Dendritic cell treated with granulocyte-macrophage colony-stimulating factor and Interleukin-4, amounts not matched to agents 40 ng/mL and 50 ng/mL, for 4 days (primary cell): ENCODE results near the gene RNU7-1.

Experiments used
- H3K27ac Mint-ChIP-seq: one replicate; pipeline ENCODE4 v1.8.0; 2022; ENCODE audit warnings: mild to moderate bottlenecking, mixed read lengths
- H3K27me3 Mint-ChIP-seq: one replicate; pipeline ENCODE4 v1.8.0; 2022; ENCODE audit warnings: mild to moderate bottlenecking, mixed read lengths
- H3K36me3 Mint-ChIP-seq: one replicate; pipeline ENCODE4 v1.8.0; 2022; ENCODE audit warnings: low read depth, mixed read lengths
- H3K4me1 Mint-ChIP-seq: one replicate; pipeline ENCODE4 v1.8.0; 2022; ENCODE audit warnings: low read depth, mixed read lengths
- H3K4me3 Mint-ChIP-seq: one replicate; pipeline ENCODE4 v1.8.0; 2022; ENCODE audit warnings: mild to moderate bottlenecking, moderate library complexity, mixed read lengths
- H3K9me3 Mint-ChIP-seq: one replicate; pipeline ENCODE4 v1.8.0; 2022; ENCODE audit warnings: mixed read lengths
- intact Hi-C: fragments of 100-400 bp; cut with micrococcal nuclease; formaldehyde crosslinking; loops from one replicate; pipeline ENCODE4 v1.15.0; 2022

The RNU7-1 gene

DNA sequence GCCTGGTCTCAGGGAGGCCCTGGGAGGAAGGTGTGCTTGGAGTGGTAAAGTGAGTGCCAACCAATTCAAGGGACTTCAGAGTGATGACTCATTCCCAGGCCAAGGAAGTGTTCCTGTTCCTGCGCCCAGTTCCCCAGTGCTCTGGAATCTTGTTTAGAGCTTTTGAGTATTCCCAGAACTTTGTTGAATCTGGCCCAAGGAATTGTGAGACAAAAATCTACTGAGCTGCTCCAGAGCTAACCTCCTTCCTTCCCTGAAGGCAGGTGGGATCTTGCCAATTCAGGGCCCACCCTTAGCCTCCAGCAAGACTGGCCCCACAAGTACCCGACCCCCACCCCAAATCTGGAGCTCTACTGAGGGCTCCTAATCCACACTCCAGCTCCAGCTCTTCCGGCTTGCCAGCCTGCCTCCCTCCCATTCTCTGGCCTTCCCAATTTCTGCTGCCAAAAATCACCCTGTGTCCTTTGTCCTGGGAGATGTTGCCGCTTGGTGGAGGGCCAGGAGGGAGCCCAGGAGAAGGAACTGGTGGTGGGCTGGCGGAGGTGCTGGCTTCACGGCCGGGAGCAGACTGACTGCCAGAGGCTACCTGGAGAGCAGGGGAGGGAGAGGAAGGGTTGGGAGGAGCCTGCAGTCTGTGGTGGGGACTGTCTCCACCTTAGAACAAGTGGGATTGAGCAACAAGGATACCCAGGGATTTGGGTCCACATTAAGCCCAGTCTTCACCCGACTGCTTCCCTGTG, 17.9 kb upstream of the RNU7-1 start:
- Mint-ChIP-seq H3K36me3 (peaks cover 13% of the 10 kb centered on the region), H3K27me3 (peaks cover 51% of the 10 kb centered on the region), H3K27ac (peak overlapping the region; percentile 20), H3K4me3 (no peak overlapping the region), H3K9me3 (no peaks in the 10 kb centered on the region), H3K4me1 (peaks cover 85% of the 10 kb centered on the region)
- intact Hi-C loops = loop anchor here (2.0 kb wide), 1 partner anchor 13 kb away; no protein-coding TSS in a partner anchor

DNA sequence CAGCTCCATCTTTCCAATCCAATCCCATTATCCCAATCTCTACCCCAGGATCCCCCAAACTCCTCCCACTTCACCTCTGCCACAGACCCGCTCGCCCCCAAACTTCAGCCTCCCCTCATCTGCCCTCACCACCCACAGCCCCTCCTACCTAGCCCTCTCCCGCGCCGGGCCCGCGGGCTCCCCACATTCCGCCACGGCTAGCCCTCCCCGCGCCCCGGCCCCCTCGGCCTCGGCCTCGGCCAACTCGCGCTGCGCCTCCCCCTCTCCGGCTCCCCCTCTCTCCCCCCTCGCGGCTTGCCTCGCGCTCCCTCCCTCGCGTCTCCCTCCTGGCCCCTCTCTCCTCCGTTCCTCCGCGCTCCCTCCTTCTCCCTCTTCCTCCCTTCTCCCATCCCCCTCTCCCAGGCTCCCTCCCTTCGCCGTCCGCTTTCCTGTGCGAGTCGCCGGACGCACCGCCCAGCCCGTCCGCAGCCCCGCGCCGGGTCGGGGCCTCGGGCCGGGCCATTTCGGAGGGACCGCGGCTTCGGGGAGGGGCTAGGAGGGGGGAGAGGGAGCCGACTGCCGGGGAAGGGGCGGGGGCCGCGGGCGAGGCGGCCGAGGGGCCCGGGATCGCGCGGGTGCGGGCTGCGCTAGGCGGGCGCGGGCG, 16.1 kb upstream of the RNU7-1 start, which contains the start of gene ATN1:
Gene ATN1 (plus strand): TSS at position 581 of the 643 bp plus-strand sequence. CDS start 6,043 bp downstream, outside the sequence.
- H3K9me3 Mint-ChIP-seq = no peaks in the 10 kb centered on the region
- peak within 1 kb of the TSS; percentile 89 for H3K4me3 Mint-ChIP-seq
- H3K4me1 Mint-ChIP-seq = peaks cover 71% of the 10 kb centered on the region
- intact Hi-C loops = no loop called here
- peaks cover 39% of the 10 kb centered on the region for H3K27me3 Mint-ChIP-seq
- peaks cover 18% of the 10 kb centered on the region for H3K36me3 Mint-ChIP-seq
- H3K27ac Mint-ChIP-seq = peak within 1 kb of the TSS; percentile 75

DNA sequence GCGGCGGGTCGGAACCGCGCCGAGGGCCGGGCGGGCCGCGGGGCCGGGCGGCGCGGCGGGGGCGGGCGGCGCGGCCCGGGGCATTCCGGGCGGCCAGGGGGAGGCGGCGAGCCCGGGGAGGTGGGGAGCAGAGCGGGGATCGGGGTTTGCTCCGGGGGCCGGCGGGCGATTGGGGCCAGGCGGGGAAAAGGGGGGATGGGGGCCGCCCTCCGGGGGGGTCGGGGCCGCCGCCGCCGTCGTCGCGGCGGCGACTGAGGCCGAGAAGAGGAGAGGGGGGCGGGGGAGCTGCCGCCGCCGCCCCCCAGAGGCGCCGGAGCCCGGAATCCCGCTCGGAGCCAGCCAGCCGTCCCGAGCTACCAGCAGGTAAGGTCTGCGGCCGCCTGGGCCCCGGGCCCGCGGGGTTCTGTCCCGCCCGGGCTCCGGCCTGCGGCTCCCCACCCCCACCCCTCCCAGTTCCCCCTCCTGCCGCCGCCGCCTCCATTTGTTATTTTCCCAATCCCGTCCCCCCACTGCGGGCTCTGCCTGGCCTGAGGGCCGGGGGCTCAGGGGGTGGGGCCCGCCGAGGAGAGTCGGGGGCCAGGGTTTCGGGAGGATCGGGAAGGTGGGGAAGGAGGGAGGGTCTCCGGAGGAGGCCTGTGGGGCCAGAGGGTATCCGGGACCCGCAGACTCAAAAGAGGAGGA, 15.5 kb upstream of the RNU7-1 start:
- Mint-ChIP-seq H3K36me3 (peaks cover 18% of the 10 kb centered on the region), H3K4me1 (peaks cover 65% of the 10 kb centered on the region), H3K27ac (peak overlapping the region; percentile 75), H3K4me3 (peak overlapping the region; percentile 89), H3K27me3 (peaks cover 39% of the 10 kb centered on the region), H3K9me3 (no peaks in the 10 kb centered on the region)
- intact Hi-C loops = no loop called here

DNA sequence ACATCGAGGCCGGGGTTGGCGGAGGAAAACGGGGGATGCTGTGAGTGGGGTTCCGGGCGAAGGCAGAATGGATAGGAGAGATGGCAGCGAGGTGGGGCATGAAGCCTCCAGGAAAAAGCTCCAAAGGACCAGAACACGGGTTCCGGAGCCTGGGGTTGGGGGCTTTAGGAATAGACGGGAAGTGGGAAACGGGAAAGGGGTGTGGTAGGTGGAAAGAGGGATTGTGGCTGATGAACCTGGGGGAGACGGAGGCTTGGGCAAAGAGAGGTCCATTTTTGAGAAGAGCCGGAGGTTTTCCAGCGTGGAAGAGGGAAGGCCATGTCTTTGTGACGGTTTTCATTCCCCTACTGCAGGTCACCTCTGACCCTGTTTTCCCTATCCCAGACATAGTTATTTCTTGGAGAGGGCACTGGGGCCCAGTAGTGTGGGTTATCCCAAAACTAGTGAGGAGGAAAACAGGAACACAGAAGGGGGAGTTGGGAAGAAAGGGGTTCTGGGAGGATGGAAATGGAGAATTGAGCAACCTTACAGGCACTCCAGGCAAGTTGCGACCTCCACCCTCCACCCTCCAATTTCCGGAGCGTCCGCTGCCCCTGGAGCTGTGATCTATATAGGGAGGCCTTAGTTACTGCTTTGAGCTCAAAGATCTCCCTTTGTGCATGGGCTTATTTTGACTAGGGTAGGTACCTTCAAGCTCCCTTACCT, 14.8 kb upstream of the RNU7-1 start:
- H3K9me3 Mint-ChIP-seq = no peaks in the 10 kb centered on the region
- H3K27me3 Mint-ChIP-seq = peaks cover 39% of the 10 kb centered on the region
- peaks cover 22% of the 10 kb centered on the region for H3K36me3 Mint-ChIP-seq
- intact Hi-C loops = no loop called here
- peak overlapping the region; percentile 75 for H3K27ac Mint-ChIP-seq
- H3K4me1 Mint-ChIP-seq = peaks cover 61% of the 10 kb centered on the region
- H3K4me3 Mint-ChIP-seq = peak overlapping the region; percentile 89

DNA sequence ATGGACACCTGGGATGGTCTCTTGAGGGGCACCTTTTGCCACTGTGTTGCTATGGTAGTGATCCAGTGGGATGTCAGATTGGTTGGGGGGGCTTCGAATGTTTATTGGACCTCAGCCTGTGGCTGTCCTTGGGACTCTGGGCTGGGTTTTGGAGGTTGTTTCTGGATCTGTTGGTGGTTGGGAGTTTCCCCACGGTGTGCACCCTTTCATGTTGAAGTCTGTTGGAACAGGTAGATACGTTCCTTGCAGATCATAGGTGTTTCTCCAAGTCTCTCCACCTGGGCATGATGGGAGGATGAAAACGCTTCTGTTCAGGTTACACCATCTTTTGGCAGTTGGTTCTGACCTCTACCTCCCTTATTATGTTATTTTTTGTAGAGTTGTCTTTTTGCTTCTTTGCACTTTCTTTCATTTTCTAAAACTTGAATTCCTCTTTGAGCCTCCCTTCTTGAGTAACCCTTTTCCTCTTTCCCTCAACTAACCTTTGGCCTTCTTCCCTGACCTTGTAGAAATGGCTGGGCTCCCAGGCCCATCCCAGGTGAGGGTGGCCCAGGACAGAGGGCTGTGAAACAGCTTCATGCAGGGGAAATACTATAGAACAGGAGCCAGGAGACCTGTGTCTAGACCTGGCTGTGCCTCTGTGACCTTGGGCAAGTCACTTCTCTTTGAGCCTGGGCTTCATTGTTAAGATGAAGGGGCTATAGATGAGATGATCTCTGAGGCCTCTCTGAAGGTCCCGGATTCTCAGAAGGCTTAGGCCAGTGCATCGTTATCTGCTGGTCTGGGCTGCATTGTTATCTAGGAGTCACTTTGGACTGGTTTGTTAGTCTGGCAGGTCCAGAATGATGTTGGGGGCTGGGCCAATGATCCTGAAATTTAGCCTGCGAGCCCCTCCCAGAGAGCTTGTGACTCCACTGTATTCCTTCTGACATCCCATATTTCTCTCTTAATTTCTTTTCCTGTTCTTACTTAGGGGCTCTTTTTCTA, 13.9 kb upstream of the RNU7-1 start:
- no peaks in the 10 kb centered on the region for H3K9me3 Mint-ChIP-seq
- H3K4me3 Mint-ChIP-seq = peak overlapping the region; percentile 89
- H3K27me3 Mint-ChIP-seq = peaks cover 39% of the 10 kb centered on the region
- H3K27ac Mint-ChIP-seq = peak overlapping the region; percentile 29
- intact Hi-C loops = no loop called here
- H3K36me3 Mint-ChIP-seq = peaks cover 31% of the 10 kb centered on the region
- peaks cover 61% of the 10 kb centered on the region for H3K4me1 Mint-ChIP-seq

DNA sequence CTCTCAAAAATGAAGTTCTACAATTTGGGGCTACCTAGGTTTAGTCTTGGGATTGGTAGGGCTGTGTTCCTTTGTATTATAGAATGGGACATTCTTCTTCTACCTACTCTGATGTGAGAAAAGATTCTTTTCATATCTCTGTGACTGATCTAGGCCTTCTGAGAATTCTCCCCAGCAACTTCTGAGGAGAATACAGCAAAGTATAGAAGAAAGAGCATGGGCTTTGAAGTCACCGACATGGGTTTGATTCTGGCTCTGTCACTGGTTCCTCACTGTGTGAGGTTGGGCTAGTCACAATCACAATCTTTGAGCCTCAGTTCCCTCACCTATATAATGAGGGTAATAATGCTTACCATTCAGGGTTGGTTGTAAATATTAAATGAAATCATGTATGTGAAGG, 10.8 kb upstream of the RNU7-1 start:
- Mint-ChIP-seq H3K27ac (no peak overlapping the region), H3K27me3 (peaks cover 18% of the 10 kb centered on the region), H3K4me3 (no peak overlapping the region), H3K9me3 (no peaks in the 10 kb centered on the region), H3K4me1 (peaks cover 59% of the 10 kb centered on the region), H3K36me3 (peaks cover 54% of the 10 kb centered on the region)
- intact Hi-C loops = no loop called here

DNA sequence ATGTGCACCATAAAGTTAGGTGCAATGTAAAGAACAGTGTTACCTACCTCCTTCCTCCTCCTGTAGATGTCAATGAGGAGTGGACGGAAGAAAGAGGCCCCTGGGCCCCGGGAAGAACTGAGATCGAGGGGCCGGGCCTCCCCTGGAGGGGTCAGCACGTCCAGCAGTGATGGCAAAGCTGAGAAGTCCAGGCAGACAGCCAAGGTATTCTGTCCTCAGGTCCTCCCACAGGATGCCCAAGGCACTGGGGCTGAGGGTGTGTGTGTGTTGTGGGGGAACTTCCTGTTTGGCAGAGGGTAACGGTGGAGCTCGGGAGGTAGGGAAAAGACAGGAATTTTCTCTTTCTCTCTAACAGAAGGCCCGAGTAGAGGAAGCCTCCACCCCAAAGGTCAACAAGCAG, 9.5 kb upstream of the RNU7-1 start:
- Mint-ChIP-seq H3K4me1 (peaks cover 62% of the 10 kb centered on the region), H3K4me3 (no peak overlapping the region), H3K9me3 (no peaks in the 10 kb centered on the region)

DNA sequence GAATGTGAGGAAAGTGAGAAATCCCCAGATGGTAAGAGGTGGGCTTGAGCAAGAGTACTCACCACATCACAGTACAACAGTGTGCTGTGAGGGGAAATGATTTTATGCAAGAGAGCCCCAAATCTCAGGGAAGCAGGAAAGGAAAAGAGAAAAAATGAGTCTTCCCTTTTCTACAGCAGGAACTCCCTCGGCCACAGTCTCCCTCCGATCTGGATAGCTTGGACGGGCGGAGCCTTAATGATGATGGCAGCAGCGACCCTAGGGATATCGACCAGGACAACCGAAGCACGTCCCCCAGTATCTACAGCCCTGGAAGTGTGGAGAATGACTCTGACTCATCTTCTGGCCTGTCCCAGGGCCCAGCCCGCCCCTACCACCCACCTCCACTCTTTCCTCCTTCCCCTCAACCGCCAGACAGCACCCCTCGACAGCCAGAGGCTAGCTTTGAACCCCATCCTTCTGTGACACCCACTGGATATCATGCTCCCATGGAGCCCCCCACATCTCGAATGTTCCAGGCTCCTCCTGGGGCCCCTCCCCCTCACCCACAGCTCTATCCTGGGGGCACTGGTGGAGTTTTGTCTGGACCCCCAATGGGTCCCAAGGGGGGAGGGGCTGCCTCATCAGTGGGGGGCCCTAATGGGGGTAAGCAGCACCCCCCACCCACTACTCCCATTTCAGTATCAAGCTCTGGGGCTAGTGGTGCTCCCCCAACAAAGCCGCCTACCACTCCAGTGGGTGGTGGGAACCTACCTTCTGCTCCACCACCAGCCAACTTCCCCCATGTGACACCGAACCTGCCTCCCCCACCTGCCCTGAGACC, 8.0 kb upstream of the RNU7-1 start:
- intact Hi-C loops = loop anchor here (5.0 kb wide), 1 partner anchor 68 kb away; the partner anchor contains the start of gene TPI1
- Mint-ChIP-seq H3K27me3 (peaks cover 2% of the 10 kb centered on the region), H3K4me1 (peaks cover 55% of the 10 kb centered on the region), H3K9me3 (no peaks in the 10 kb centered on the region), H3K4me3 (no peak overlapping the region), H3K36me3 (peaks cover 58% of the 10 kb centered on the region), H3K27ac (peak overlapping the region; percentile 87)

More for the DNA sequence above, 9.5 kb upstream of the RNU7-1 start:
- intact Hi-C loops = no loop called here
- peaks cover 50% of the 10 kb centered on the region for H3K36me3 Mint-ChIP-seq
- peak overlapping the region; percentile 54 for H3K27ac Mint-ChIP-seq
- peaks cover 12% of the 10 kb centered on the region for H3K27me3 Mint-ChIP-seq

DNA sequence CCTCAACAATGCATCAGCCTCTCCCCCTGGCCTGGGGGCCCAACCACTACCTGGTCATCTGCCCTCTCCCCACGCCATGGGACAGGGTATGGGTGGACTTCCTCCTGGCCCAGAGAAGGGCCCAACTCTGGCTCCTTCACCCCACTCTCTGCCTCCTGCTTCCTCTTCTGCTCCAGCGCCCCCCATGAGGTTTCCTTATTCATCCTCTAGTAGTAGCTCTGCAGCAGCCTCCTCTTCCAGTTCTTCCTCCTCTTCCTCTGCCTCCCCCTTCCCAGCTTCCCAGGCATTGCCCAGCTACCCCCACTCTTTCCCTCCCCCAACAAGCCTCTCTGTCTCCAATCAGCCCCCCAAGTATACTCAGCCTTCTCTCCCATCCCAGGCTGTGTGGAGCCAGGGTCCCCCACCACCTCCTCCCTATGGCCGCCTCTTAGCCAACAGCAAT, 7.4 kb upstream of the RNU7-1 start:
- Mint-ChIP-seq H3K9me3 (no peaks in the 10 kb centered on the region), H3K27ac (peak overlapping the region; percentile 87), H3K27me3 (peaks cover 2% of the 10 kb centered on the region), H3K4me1 (peaks cover 57% of the 10 kb centered on the region), H3K4me3 (peak overlapping the region; percentile 79), H3K36me3 (peaks cover 60% of the 10 kb centered on the region)
- intact Hi-C loops = loop anchor here (5.0 kb wide), 1 partner anchor 69 kb away; the partner anchor contains the start of gene TPI1

DNA sequence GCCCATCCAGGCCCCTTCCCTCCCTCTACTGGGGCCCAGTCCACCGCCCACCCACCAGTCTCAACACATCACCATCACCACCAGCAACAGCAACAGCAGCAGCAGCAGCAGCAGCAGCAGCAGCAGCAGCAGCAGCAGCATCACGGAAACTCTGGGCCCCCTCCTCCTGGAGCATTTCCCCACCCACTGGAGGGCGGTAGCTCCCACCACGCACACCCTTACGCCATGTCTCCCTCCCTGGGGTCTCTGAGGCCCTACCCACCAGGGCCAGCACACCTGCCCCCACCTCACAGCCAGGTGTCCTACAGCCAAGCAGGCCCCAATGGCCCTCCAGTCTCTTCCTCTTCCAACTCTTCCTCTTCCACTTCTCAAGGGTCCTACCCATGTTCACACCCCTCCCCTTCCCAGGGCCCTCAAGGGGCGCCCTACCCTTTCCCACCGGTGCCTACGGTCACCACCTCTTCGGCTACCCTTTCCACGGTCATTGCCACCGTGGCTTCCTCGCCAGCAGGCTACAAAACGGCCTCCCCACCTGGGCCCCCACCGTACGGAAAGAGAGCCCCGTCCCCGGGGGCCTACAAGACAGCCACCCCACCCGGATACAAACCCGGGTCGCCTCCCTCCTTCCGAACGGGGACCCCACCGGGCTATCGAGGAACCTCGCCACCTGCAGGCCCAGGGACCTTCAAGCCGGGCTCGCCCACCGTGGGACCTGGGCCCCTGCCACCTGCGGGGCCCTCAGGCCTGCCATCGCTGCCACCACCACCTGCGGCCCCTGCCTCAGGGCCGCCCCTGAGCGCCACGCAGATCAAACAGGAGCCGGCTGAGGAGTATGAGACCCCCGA, 6.8 kb upstream of the RNU7-1 start:
- H3K27me3 Mint-ChIP-seq = peaks cover 2% of the 10 kb centered on the region
- peak overlapping the region; percentile 79 for H3K4me3 Mint-ChIP-seq
- H3K36me3 Mint-ChIP-seq = peaks cover 63% of the 10 kb centered on the region
- H3K9me3 Mint-ChIP-seq = no peaks in the 10 kb centered on the region
- intact Hi-C loops = loop anchor here (5.0 kb wide), 1 partner anchor 70 kb away; the partner anchor contains the start of gene TPI1
- H3K27ac Mint-ChIP-seq = peak overlapping the region; percentile 87
- H3K4me1 Mint-ChIP-seq = peaks cover 57% of the 10 kb centered on the region
